K562 (cell line): ENCODE results near the gene C4orf50.

ENCODE experiments used
- CTCF ChIP-seq, 3 experiments: IDR thresholded peaks in 2 of 3; conservative IDR thresholded peaks in 1 of 3; 2 replicates each; pipeline ENCODE4 v1.5.1; 2011 to 2012; ENCODE audit warnings: low read length in 3 of 3, mild to moderate bottlenecking in 3 of 3, control low read depth in 2 of 3, improper control_type of control experiment in 1 of 3, inconsistent platforms in 1 of 3, low read depth in 1 of 3, mixed read lengths in 1 of 3, moderate library complexity in 1 of 3; ENCODE audit not compliant: insufficient read depth in 2 of 3
- MAX ChIP-seq: sonication (generic); formaldehyde crosslinking; IDR thresholded peaks from 2 replicates; pipeline ENCODE4 v1.9.0; 2022; ENCODE audit warnings: mild to moderate bottlenecking, missing genetic modification reagents
- POLR2A ChIP-seq: fragments of 450-650 bp; conservative IDR thresholded peaks from 2 replicates; pipeline ENCODE4 v1.6.1; 2016

DNA sequence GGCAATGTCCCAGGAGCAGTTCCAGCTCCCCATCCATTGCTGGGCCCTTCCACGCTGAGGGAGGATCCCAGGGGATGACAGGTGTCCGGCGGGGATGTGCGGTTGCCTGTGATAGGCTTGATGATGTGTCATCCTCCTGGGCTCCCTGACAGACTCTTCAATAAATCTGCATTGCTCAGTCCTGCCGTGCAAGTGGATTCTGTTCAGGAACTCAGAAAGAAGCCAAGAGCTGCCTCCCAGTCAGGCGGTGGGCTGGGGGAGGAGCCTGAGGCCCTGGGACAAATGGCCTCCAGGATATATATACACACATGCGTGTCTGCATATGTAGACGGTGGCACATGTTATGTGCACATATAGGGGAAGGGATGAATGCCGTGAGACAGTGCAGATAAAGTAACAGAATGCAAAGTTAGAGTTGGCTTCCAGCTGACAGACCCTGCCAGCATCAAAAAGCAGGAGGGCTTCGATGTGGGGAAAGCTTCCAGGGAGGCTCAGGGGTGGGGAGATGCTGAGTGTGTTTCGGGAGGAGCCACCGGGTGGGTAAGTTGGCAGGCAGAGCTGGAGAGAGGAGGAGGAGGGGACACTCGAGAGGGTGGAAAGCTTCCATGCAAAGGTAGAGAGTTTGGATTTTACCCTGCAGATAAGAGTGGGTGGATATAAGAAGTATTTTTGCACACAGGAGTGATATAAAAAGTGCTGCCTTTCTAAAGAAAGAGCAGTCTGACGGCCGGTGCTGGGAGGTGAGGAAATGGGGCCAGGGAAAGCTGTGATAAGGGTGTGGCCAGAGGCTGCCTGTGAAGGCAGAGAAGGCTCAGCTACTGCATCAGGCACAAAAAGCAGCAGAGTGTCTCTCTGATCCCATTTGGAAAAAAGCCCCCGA is 96.9 kb downstream of the C4orf50 start:
- TF ChIP-seq CTCF (IDR thresholded peaks at IDR 0.05 in 2 of 3, conservative IDR thresholded peaks at IDR 0.05 in 1 of 3; ENCODE audit: insufficient read depth in 2 of 3, low read depth in 1 of 3, low read length in 3 of 3): no peak
- no peak for TF ChIP-seq POLR2A
- no peak for TF ChIP-seq MAX (CRISPR knock-in tag)
